HG03039 (cell line): ENCODE measurements around the gene UBE3A.
"Not testable (repeated sequence)": the region's sequence is repeated elsewhere in the genome, so short reads cannot be mapped to it uniquely, and the experiment has no call there.

Experiments
- ATAC-seq: cut with Tn5 transposase; IDR thresholded peaks from one replicate; pipeline ENCODE4 v1.9.1; 2021; ENCODE audit warnings: mild to moderate bottlenecking, moderate library complexity; ENCODE audit not compliant: unreplicated experiment

The UBE3A gene

GRCh38 chr15:25438601-25439368 is at the start of gene UBE3A:
TSS of gene UBE3A (minus strand) at chr15:25439024. CDS start at chr15:25409107, 29,917 bp downstream.
- ATAC-seq = peak; percentile 89

GRCh38 chr15:25487226-25487884 is 48.5 kb upstream of the UBE3A start:
- no peak for ATAC-seq

GRCh38 chr15:25486051-25486450 is 47.2 kb upstream of the UBE3A start:
- ATAC-seq = no peak

- no peak for ATAC-seq
Measured at GRCh38 chr15:25481208-25481859, 42.5 kb upstream of the UBE3A start.

- ATAC-seq = no peak
Measured at GRCh38 chr15:25478313-25478712, 39.5 kb upstream of the UBE3A start.

GRCh38 chr15:25477816-25478215 is 39.0 kb upstream of the UBE3A start:
- no peak for ATAC-seq

GRCh38 chr15:25474251-25474650 is 35.4 kb upstream of the UBE3A start:
- ATAC-seq = no peak

GRCh38 chr15:25470230-25470629 is 31.4 kb upstream of the UBE3A start:
- no peak for ATAC-seq

GRCh38 chr15:25469377-25469776 is 30.6 kb upstream of the UBE3A start:
- ATAC-seq = no peak

GRCh38 chr15:25468611-25469010 is 29.8 kb upstream of the UBE3A start:
- no peak for ATAC-seq

- ATAC-seq = no peak
Measured at GRCh38 chr15:25465835-25466234, 27.0 kb upstream of the UBE3A start.

GRCh38 chr15:25464784-25465183 is 26.0 kb upstream of the UBE3A start:
- no peak for ATAC-seq

GRCh38 chr15:25464383-25464782 is 25.6 kb upstream of the UBE3A start:
- no peak for ATAC-seq

GRCh38 chr15:25456196-25456595 is 17.4 kb upstream of the UBE3A start:
- no peak for ATAC-seq

GRCh38 chr15:25455226-25455625 is 16.4 kb upstream of the UBE3A start:
- ATAC-seq = no peak

- no peak for ATAC-seq
Measured at GRCh38 chr15:25454771-25455170, 15.9 kb upstream of the UBE3A start.

- not testable (repeated sequence) for ATAC-seq
Measured at GRCh38 chr15:25453246-25453645, 14.4 kb upstream of the UBE3A start.

GRCh38 chr15:25451501-25451900 is 12.7 kb upstream of the UBE3A start:
- ATAC-seq = no peak

GRCh38 chr15:25450163-25450562 is 11.3 kb upstream of the UBE3A start:
- no peak for ATAC-seq

- no peak for ATAC-seq
Measured at GRCh38 chr15:25446076-25446475, 7.3 kb upstream of the UBE3A start.

- no peak for ATAC-seq
Measured at GRCh38 chr15:25445412-25445811, 6.6 kb upstream of the UBE3A start.

- ATAC-seq = no peak
Measured at GRCh38 chr15:25441111-25441510, 2.3 kb upstream of the UBE3A start.
